MCF 10A (cell line): ENCODE data around the gene ITGAV. TPM values are rescaled to one million over a fixed set of nuclear protein-coding genes. Genes with fewer than 3 reads are reported as not detected.

Source experiments
- BruUV-seq: library from RNA; stranded (reverse); fragments of 400-500 nt; replicated peaks from 2 replicates; lab custom pipeline; 2021; lab: Mats Ljungman, UMichigan
- CTCF ChIA-PET: fragments of 300-600 bp; sonication (Branson Sonifier 250); formaldehyde crosslinking; extraction: SDS; loops from one replicate; lab custom pipeline; 2021; ENCODE audit warnings: antibody characterized with exemption, inconsistent platforms; lab: Yijun Ruan, JAX
- POLR2A ChIA-PET: fragments of 300-600, 350-650 bp; sonication (Branson Sonifier 250); formaldehyde crosslinking; extraction: SDS; loops from one replicate; lab custom pipeline; 2020; ENCODE audit warnings: antibody characterized with exemption, inconsistent platforms; lab: Yijun Ruan, JAX
- DNase-seq: peaks from one replicate; pipeline ENCODE4 v3.0.0-alpha.2; 2018; ENCODE audit not compliant: unreplicated experiment
- H3K27ac Mint-ChIP-seq: one replicate; pipeline ENCODE4 v1.8.0; 2022; ENCODE audit warnings: mild to moderate bottlenecking, low read depth, mixed read lengths; ENCODE audit not compliant: unreplicated experiment
- H3K27me3 Mint-ChIP-seq: one replicate; pipeline ENCODE4 v1.8.0; 2022; ENCODE audit warnings: mixed read lengths; ENCODE audit not compliant: insufficient read depth, unreplicated experiment
- H3K36me3 Mint-ChIP-seq: one replicate; pipeline ENCODE4 v1.8.0; 2022; ENCODE audit warnings: mild to moderate bottlenecking, moderate library complexity, mixed read lengths; ENCODE audit not compliant: insufficient read depth, unreplicated experiment
- H3K4me1 Mint-ChIP-seq: one replicate; pipeline ENCODE4 v1.8.0; 2022; ENCODE audit warnings: mixed read lengths; ENCODE audit not compliant: insufficient read depth, unreplicated experiment
- H3K4me3 Mint-ChIP-seq: one replicate; pipeline ENCODE4 v1.8.0; 2022; ENCODE audit warnings: mild to moderate bottlenecking, moderate library complexity, mixed read lengths; ENCODE audit not compliant: unreplicated experiment
- H3K9me3 Mint-ChIP-seq: one replicate; pipeline ENCODE4 v1.8.0; 2022; ENCODE audit warnings: mixed read lengths; ENCODE audit not compliant: unreplicated experiment
- CTCF ChIP-seq: fragments of 200-600 bp; IDR thresholded peaks from one replicate; pipeline ENCODE4 v1.8.0; 2022; ENCODE audit warnings: antibody characterized with exemption, mild to moderate bottlenecking; ENCODE audit not compliant: unreplicated experiment
- intact Hi-C: fragments of 100-400 bp; cut with micrococcal nuclease; formaldehyde crosslinking; loops from 2 replicates; pipeline ENCODE4 v1.14.1; 2022
- total RNA-seq: library from RNA; stranded (reverse); gene quantifications from 2 replicates; pipeline ENCODE4 v1.2.3, GENCODE V29; 2022

ITGAV gene
- total RNA-seq, 1 experiment from 2014 or later = 56.1 TPM

- Mint-ChIP-seq H3K27me3 (no peaks in the 10 kb centered on the region), H3K4me1 (no peaks in the 10 kb centered on the region), H3K36me3 (no peaks in the 10 kb centered on the region), H3K9me3 (no peaks in the 10 kb centered on the region), H3K27ac (no peak overlapping the region), H3K4me3 (no peak overlapping the region)
- TF ChIP-seq CTCF = no peak
- DNase-seq = no peak
- no TSS peak for BruUV-seq
- intact Hi-C loops = no loop called here
- CTCF ChIA-PET = interaction anchor here (2.2 kb wide), 1 partner anchor 51 kb away, joined by 10 read pairs; no protein-coding TSS in a partner anchor
- POLR2A ChIA-PET = interaction anchor here (1.1 to 2.2 kb wide), 4 partner anchors 8 to 35 kb away, joined by 3 to 6 read pairs (median 4); partner anchors contain the start of gene ITGAV
Observed at GRCh38 chr2:186554429-186554828, 35.4 kb upstream of the ITGAV start.

GRCh38 chr2:186554850-186555671 is 34.8 kb upstream of the ITGAV start:
- Mint-ChIP-seq H3K9me3 (no peaks in the 10 kb centered on the region), H3K36me3 (no peaks in the 10 kb centered on the region), H3K4me3 (no peak overlapping the region), H3K4me1 (no peaks in the 10 kb centered on the region), H3K27me3 (no peaks in the 10 kb centered on the region), H3K27ac (no peak overlapping the region)
- DNase-seq = no peak
- POLR2A ChIA-PET = interaction anchor here (0.7 to 2.2 kb wide), 5 partner anchors 9 to 96 kb away, joined by 3 to 7 read pairs (median 5); no protein-coding TSS in a partner anchor
- intact Hi-C loops = no loop called here
- no peak for TF ChIP-seq CTCF
- no TSS peak for BruUV-seq
- CTCF ChIA-PET = interaction anchor here (0.7 to 2.2 kb wide), 2 partner anchors 52 to 87 kb away, joined by 3 to 10 read pairs; no protein-coding TSS in a partner anchor

- Mint-ChIP-seq H3K27me3 (no peaks in the 10 kb centered on the region), H3K4me1 (peaks cover 6% of the 10 kb centered on the region), H3K4me3 (no peak overlapping the region), H3K9me3 (peaks cover 5% of the 10 kb centered on the region), H3K27ac (no peak overlapping the region), H3K36me3 (peaks cover 4% of the 10 kb centered on the region)
- ChIA-PET POLR2A (interaction anchor here (0.8 to 1.2 kb wide), 2 partner anchors 12 to 15 kb away, joined by 3 to 5 read pairs; no protein-coding TSS in a partner anchor), CTCF (interaction anchor here (0.5 to 0.7 kb wide), 2 partner anchors 13 to 510 kb away, joined by 3 read pairs; no protein-coding TSS in a partner anchor)
- no TSS peak for BruUV-seq
- intact Hi-C loops = no loop called here
- DNase-seq = no peak
- no peak for TF ChIP-seq CTCF
Observed at GRCh38 chr2:186558512-186559276, 31.2 kb upstream of the ITGAV start.
